Measurements from ENCODE around the gene IRF3. TPM values are rescaled to one million over a fixed set of nuclear protein-coding genes. Genes with fewer than 3 reads are reported as not detected.
"Not testable (repeated sequence)": the region's sequence is repeated elsewhere in the genome, so short reads cannot be mapped to it uniquely, and the experiment has no call there.

IRF3 gene
- total RNA-seq, 1 donor from 2014 or later = 110 TPM

- peaks cover 32% of the 10 kb centered on the region for H3K4me1 Mint-ChIP-seq (ENCODE audit: low read depth)
- H3K27ac Mint-ChIP-seq = peak overlapping the region; percentile 19
- DNase-seq (ENCODE audit: low spot score, unreplicated experiment) = no peak
- no peaks in the 10 kb centered on the region for H3K9me3 Mint-ChIP-seq (ENCODE audit: low read depth)
- peaks cover 33% of the 10 kb centered on the region for H3K27me3 Mint-ChIP-seq
- TF ChIP-seq, protein P1, sequence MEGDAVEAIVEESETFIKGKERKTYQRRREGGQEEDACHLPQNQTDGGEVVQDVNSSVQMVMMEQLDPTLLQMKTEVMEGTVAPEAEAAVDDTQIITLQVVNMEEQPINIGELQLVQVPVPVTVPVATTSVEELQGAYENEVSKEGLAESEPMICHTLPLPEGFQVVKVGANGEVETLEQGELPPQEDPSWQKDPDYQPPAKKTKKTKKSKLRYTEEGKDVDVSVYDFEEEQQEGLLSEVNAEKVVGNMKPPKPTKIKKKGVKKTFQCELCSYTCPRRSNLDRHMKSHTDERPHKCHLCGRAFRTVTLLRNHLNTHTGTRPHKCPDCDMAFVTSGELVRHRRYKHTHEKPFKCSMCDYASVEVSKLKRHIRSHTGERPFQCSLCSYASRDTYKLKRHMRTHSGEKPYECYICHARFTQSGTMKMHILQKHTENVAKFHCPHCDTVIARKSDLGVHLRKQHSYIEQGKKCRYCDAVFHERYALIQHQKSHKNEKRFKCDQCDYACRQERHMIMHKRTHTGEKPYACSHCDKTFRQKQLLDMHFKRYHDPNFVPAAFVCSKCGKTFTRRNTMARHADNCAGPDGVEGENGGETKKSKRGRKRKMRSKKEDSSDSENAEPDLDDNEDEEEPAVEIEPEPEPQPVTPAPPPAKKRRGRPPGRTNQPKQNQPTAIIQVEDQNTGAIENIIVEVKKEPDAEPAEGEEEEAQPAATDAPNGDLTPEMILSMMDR (IDR thresholded peaks at IDR 0.05; ENCODE audit: unreplicated experiment) = no peak
- H3K4me3 Mint-ChIP-seq (ENCODE audit: low read depth) = peak overlapping the region; percentile 58
- H3K36me3 Mint-ChIP-seq (ENCODE audit: insufficient read depth) = no peaks in the 10 kb centered on the region
Observed at GRCh38 chr19:49637821-49638738, 27.6 kb downstream of the IRF3 start.

DNA sequence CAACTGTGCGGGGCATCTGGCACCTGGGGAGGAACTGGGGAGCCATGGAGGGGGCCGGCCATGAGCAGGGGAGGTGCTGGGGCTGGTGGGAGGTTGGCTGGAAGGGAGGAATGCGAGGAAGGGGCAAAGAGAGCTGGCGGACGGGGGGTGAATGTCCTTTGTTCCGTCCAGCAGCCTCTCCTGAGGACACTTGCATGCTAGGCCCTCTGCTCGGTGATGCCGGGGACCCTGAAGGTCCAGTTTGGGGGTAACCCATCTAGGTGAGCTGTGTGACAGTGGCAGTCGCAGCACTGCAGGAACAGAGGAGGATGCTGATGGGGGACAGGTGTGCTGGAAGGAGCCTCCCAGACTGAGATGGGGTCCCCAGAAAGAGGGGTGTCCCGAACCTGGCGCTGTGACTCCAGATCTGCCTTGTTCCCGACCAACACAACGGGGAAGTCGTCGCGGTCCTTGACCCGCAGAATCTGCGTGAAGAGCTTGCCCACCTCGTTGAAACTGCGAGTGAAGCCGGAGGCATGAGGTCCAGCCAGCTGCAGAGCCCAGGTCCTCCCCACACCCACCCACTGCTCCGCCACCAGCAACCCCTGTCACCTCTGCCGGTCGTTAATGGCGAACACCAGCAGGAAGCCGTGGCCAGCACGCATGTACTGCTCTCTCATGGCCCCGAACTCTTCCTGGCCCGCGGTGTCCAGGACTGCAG lies 29.3 kb downstream of the IRF3 start:
- Mint-ChIP-seq H3K27me3 (peaks cover 33% of the 10 kb centered on the region), H3K9me3 (ENCODE audit: low read depth) (no peaks in the 10 kb centered on the region), H3K4me1 (ENCODE audit: low read depth) (peaks cover 22% of the 10 kb centered on the region), H3K27ac (peak overlapping the region; percentile 81), H3K4me3 (ENCODE audit: low read depth) (no peak overlapping the region), H3K36me3 (ENCODE audit: insufficient read depth) (no peaks in the 10 kb centered on the region)
- DNase-seq (ENCODE audit: low spot score, unreplicated experiment) = no peak
- TF ChIP-seq, protein P1 (IDR thresholded peaks at IDR 0.05; ENCODE audit: unreplicated experiment) = no peak

DNA sequence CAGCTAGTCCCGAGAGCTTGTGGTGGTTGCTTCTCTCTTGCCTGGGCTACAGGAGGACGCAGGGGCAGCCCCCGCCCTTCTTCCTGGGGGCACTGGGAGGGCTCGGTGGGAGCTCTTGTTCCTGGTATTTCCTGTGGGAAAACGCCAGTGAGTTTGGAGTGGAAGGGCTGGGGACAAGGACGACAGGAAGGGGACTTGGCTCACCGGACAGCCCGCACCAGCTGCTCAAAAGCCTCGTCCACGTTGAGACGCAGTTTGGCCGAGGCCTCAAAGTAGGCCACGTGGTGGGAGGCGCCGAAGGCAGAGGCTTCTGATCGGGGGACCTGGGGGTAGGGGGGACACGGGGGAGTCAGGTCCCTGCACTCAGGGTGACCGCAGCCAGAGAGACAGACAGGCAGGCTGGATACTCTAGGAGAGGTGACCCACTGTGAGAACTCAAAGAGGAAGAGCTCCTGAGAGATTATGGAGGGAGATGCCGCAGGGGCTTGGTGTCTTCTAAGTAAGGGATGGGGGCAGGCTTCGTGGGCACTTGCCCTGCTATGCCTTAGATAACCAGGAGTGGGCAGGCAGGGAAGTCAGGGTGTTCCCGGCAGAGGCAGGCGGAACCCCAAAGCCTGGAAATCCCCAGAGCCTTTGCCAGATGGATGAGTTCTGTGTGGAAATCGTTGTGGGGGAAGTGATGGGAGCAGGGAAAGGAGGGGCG lies 30.0 kb downstream of the IRF3 start:
- Mint-ChIP-seq H3K27ac (peak overlapping the region; percentile 81), H3K4me1 (ENCODE audit: low read depth) (peaks cover 18% of the 10 kb centered on the region), H3K4me3 (ENCODE audit: low read depth) (no peak overlapping the region), H3K27me3 (peaks cover 33% of the 10 kb centered on the region), H3K36me3 (ENCODE audit: insufficient read depth) (no peaks in the 10 kb centered on the region), H3K9me3 (ENCODE audit: low read depth) (no peaks in the 10 kb centered on the region)
- TF ChIP-seq, protein P1 (IDR thresholded peaks at IDR 0.05; ENCODE audit: unreplicated experiment) = no peak
- no peak for DNase-seq (ENCODE audit: low spot score, unreplicated experiment)

- H3K9me3 Mint-ChIP-seq (ENCODE audit: low read depth); H3K4me1 Mint-ChIP-seq (ENCODE audit: low read depth); H3K4me3 Mint-ChIP-seq (ENCODE audit: low read depth); H3K36me3 Mint-ChIP-seq (ENCODE audit: insufficient read depth); DNase-seq (ENCODE audit: low spot score, unreplicated experiment): not testable (repeated sequence)
- Mint-ChIP-seq H3K27ac (peak overlapping the region; percentile 33), H3K27me3 (peaks cover 19% of the 10 kb centered on the region)
Observed at GRCh38 chr19:49633273-49633672, 32.4 kb downstream of the IRF3 start.

DNA sequence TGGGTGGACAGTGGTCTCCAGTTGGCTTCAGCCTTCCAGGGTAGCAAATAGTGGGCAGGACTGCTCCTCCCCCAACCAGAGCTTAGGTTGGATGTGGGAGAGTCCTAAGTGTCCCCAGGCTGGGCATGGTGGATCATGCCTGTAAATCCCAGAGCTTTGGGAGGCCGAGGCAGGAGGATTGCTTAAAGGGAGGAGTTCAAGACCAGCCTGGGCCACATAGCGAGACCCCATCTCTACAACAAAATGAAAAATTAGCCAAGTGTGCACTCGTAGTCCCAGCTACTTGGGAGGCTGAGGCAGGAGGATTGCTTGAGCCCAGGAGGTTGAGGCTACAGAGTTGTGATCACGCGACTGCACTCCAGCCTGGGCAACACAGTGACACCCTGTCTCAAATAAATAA lies 33.1 kb downstream of the IRF3 start:
- H3K4me1 Mint-ChIP-seq (ENCODE audit: low read depth) = peaks cover 3% of the 10 kb centered on the region
- H3K9me3 Mint-ChIP-seq (ENCODE audit: low read depth) = no peaks in the 10 kb centered on the region
- no peak overlapping the region for H3K4me3 Mint-ChIP-seq (ENCODE audit: low read depth)
- no peak for DNase-seq (ENCODE audit: low spot score, unreplicated experiment)
- H3K27ac Mint-ChIP-seq = no peak overlapping the region
- TF ChIP-seq, protein P1 (IDR thresholded peaks at IDR 0.05; ENCODE audit: unreplicated experiment) = no peak
- peaks cover 5% of the 10 kb centered on the region for H3K36me3 Mint-ChIP-seq (ENCODE audit: insufficient read depth)
- peaks cover 15% of the 10 kb centered on the region for H3K27me3 Mint-ChIP-seq
